Measurements from ENCODE around the gene IL12RB1. TPM values are rescaled to one million over a fixed set of nuclear protein-coding genes. Genes with fewer than 3 reads are reported as not detected.

The IL12RB1 gene
- polyA plus RNA-seq, 6 donors from 2014 or later = 5.8 to 15.8 (median 8.1) TPM

DNA sequence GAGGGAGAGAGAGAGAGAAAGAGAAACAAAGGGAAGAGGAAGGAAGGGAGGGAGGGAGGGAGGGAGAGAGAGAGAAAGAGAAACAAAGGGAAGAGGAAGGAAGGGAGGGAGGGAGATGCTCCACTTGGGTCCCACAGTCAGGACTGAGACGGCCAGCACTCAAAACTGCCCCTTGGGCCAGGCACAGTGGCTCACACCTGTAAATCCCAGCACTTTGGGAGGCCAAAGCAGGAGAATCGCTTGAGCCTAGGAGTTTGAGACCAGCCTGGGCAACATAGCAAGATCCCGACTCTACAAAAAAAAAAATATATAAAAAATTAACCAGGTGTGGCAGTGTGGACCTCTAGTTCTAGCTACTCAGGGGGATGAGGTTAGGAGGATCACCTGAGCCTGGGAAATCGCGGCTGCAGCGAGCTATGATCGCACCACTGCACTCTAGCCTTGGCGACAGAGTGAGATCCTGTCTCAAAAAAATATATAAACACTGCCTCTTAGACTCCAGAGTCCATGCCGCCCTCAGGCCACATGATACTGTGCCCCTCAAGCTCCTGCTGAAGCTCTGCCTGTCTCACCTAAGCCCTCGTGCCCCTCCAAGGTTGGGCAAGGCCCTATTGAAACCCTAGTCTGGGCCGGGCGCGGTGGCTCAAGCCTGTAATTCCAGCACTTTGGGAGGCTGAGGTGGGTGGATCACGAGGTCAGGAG lies 70.4 kb downstream of the IL12RB1 start:
- DNase-seq (no peak), ATAC-seq (ENCODE audit: low read depth in 2 of 2) (peak; percentile 13 to 32)
- H3K27ac Mint-ChIP-seq = peak overlapping the region in 5 of 6 donors; percentile 64 to 100 (median 83)
- H3K4me1 Mint-ChIP-seq = peaks cover 49 to 73% (median 68%) of the 10 kb centered on the region in 3 donors
- no peaks in the 10 kb centered on the region for H3K27me3 Mint-ChIP-seq
- peak overlapping the region in 1 of 8 donors; percentile 47 for H3K4me3 Mint-ChIP-seq
- H3K36me3 Mint-ChIP-seq = peaks cover 16 to 18% of the 10 kb centered on the region in 2 donors
- H3K9me3 Mint-ChIP-seq = no peaks in the 10 kb centered on the region

DNA sequence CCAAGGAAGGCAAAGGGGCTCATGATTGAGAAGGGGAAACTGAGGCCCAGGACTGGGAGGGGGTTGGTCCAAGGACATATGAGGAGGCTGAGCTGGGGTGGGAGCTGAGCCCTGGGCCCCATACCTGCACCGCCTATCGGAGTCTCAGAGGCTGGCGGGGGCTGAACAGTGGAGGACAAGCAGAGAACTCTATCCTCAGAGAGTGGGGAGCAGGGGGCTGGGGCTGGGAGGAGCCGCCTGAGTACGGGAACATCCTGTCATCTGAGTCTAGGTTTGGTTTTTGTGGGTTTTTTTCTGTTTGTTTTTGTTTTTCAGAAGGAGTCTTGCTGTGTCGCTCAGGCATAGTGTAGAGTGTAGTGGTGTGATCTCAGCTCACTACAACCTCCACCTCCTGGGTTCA lies 72.5 kb downstream of the IL12RB1 start:
- H3K36me3 Mint-ChIP-seq = peaks cover 16 to 18% of the 10 kb centered on the region in 2 donors
- H3K4me1 Mint-ChIP-seq = peaks cover 39 to 61% (median 57%) of the 10 kb centered on the region in 3 donors
- H3K9me3 Mint-ChIP-seq = no peaks in the 10 kb centered on the region
- peak; percentile 20 to 44 for ATAC-seq (ENCODE audit: low read depth in 2 of 2)
- no peaks in the 10 kb centered on the region for H3K27me3 Mint-ChIP-seq
- DNase-seq = no peak
- H3K27ac Mint-ChIP-seq = peak overlapping the region; percentile 39 to 100 (median 90)
- peak overlapping the region in 5 of 8 donors; percentile 28 to 81 (median 42) for H3K4me3 Mint-ChIP-seq

DNA sequence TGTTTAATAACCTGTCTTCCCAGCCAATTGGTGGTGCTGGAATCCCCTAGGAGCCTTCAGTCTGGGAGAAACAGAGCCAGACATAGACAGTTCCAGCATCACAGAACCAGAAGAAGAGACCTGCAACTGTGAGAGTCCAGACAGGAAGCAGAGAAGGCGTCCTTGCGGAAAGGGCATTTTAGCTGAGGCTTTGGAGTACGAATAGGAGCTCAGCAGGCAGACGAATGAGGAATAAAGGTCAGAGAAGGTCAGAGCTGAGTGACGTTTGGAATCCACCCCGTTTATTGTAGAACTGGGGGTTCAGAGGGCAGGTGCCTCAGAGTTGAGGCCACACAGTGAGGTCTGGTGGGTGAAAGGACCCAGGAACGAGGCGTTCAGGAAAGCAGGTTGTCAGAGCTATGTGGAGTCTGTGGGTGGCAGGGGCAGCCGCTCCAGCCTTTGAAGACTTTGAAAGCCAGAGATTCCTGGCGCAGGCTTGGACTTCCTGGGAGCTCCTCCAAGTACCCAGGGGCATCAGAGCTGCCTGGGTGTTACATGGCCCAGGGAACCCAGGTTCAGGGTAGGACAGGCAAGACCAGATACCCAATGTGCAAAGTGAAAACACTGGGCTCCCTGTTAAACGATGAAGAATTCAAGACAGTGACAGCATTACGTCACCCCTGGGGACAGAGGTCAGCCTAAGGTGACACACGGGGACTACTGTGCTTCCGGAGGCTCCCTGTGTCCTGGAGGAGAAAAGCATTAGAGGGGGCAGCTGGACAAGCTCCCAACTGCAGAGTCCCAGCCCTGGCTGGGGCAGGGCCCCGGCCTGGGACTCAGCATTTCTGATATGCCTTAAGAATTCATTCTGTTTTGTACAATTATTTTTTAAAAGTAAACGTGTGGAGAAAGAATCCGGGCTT lies 73.3 kb downstream of the IL12RB1 start:
- Mint-ChIP-seq H3K4me1 (peaks cover 41 to 64% (median 60%) of the 10 kb centered on the region in 3 donors), H3K36me3 (peaks cover 16 to 18% of the 10 kb centered on the region in 2 donors), H3K27ac (peak overlapping the region; percentile 72 to 100 (median 90)), H3K4me3 (peak overlapping the region in 3 of 8 donors; percentile 28 to 61 (median 43)), H3K9me3 (no peaks in the 10 kb centered on the region), H3K27me3 (no peaks in the 10 kb centered on the region)
- ATAC-seq (ENCODE audit: low read depth in 2 of 2) (no peak), DNase-seq (no peak)

DNA sequence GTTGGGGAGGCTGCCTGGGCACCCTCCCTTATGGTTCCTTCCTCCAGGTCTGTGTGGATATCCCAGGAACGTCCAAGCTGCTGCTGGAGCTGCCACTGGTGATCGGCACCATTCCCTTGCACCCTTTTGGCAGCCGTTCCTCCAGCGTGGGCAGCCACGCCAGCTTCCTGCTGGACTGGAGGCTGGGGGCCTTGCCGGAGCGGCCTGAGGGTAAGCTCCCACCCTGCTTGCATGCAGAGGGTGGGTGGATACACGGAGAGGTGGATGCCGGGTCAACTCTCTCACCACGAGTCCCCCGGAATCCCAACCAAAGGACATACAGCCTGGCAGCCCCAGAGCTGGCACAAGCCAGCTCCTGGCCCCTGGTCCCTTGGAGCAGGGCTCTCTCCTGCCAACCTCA lies 76.6 kb downstream of the IL12RB1 start:
- peak overlapping the region in 1 of 8 donors; percentile 25 for H3K4me3 Mint-ChIP-seq
- ATAC-seq (ENCODE audit: low read depth in 2 of 2) (no peak), DNase-seq (no peak)
- H3K27me3 Mint-ChIP-seq = no peaks in the 10 kb centered on the region
- H3K36me3 Mint-ChIP-seq = peaks cover 10 to 12% of the 10 kb centered on the region in 2 donors
- H3K27ac Mint-ChIP-seq = peak overlapping the region in 2 of 6 donors; percentile 36 to 70
- H3K4me1 Mint-ChIP-seq = peaks cover 37 to 55% (median 49%) of the 10 kb centered on the region in 3 donors
- no peaks in the 10 kb centered on the region for H3K9me3 Mint-ChIP-seq

DNA sequence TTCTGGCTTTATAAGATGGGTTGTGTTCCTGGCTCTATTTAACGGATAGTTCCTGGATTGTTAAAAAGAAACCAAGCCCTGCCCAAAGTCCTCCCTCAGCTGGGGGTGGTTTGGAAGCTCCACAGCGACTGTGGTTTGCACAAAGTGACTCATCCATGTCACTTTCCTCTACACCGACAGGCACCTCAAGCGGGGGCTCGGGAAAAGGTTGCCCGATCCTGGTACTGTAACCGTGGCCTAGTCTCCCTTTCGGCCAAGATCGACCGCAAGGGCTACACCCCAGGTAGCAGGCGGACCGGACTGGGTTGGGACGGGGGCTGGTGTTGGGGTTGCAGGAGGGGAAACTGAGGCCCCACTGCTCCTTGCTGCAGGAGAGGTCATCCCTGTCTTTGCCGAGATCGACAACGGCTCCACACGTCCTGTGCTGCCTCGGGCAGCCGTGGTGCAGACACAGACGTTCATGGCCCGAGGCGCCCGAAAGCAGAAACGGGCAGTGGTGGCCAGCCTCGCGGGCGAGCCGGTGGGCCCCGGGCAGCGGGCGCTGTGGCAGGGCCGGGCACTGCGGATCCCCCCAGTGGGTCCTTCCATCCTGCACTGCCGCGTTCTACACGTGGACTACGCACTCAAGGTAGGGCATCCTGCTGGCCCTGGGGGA lies 77.2 kb downstream of the IL12RB1 start:
- Mint-ChIP-seq H3K36me3 (peaks cover 7 to 10% of the 10 kb centered on the region in 2 donors), H3K27me3 (no peaks in the 10 kb centered on the region), H3K4me3 (peak overlapping the region in 6 of 8 donors; percentile 25 to 95 (median 88)), H3K27ac (peak overlapping the region in 3 of 6 donors; percentile 96 to 98 (median 96)), H3K9me3 (no peaks in the 10 kb centered on the region), H3K4me1 (peaks cover 34 to 50% (median 45%) of the 10 kb centered on the region in 3 donors)
- DNase-seq (no peak), ATAC-seq (ENCODE audit: low read depth in 2 of 2) (no peak)

Other genes starting within 250 kb of the IL12RB1 start
- 10 to 100 TPM; 38.5 to 68.7 (median 56.0) TPM for gene JAK3, start 239.0 kb downstream of the IL12RB1 start, polyA plus RNA-seq (ENCODE audit: low read depth in 6 of 6)
- 1,000 to 10,000 TPM; 4,544 to 6,141 (median 5,279) TPM for gene RPL18A, start 227.0 kb downstream of the IL12RB1 start, polyA plus RNA-seq (ENCODE audit: low read depth in 6 of 6)
- gene SLC5A5, start 215.0 kb downstream of the IL12RB1 start, polyA plus RNA-seq (ENCODE audit: low read depth in 6 of 6) = under 1 TPM in 5 of 6 donors, not detected in 1; 0.07 to 0.80 (median 0.19) TPM
- gene CCDC124, start 153.9 kb downstream of the IL12RB1 start, polyA plus RNA-seq (ENCODE audit: low read depth in 6 of 6) = 10 to 100 TPM; 29.7 to 47.4 (median 32.6) TPM
- under 1 TPM in 1 of 6 donors, not detected in 5; 0.27 TPM for gene KCNN1, start 119.8 kb downstream of the IL12RB1 start, polyA plus RNA-seq (ENCODE audit: low read depth in 6 of 6)
- gene ARRDC2, start 78.8 kb downstream of the IL12RB1 start, polyA plus RNA-seq (ENCODE audit: low read depth in 6 of 6) = 100 to 1,000 TPM in 1 of 6 donors, 10 to 100 TPM in 5; 47.7 to 110 (median 50.8) TPM
- gene MAST3, start 10.8 kb upstream of the IL12RB1 start, polyA plus RNA-seq (ENCODE audit: low read depth in 6 of 6) = 10 to 100 TPM in 5 of 6 donors, 1 to 10 TPM in 1; 9.3 to 20.6 (median 13.3) TPM
- gene PIK3R2, start 66.2 kb upstream of the IL12RB1 start, polyA plus RNA-seq (ENCODE audit: low read depth in 6 of 6) = 1 to 10 TPM; 1.2 to 5.7 (median 2.3) TPM
- 100 to 1,000 TPM; 107 to 293 (median 206) TPM for gene IFI30, start 86.9 kb upstream of the IL12RB1 start, polyA plus RNA-seq (ENCODE audit: low read depth in 6 of 6)
- gene MPV17L2, start 106.3 kb upstream of the IL12RB1 start, polyA plus RNA-seq (ENCODE audit: low read depth in 6 of 6) = 10 to 100 TPM in 3 of 6 donors, 1 to 10 TPM in 3; 1.8 to 12.0 (median 10.2) TPM
- gene RAB3A, start 117.1 kb upstream of the IL12RB1 start, polyA plus RNA-seq (ENCODE audit: low read depth in 6 of 6) = 1 to 10 TPM in 3 of 6 donors, under 1 TPM in 3; 0.21 to 2.8 (median 0.80) TPM
- gene PDE4C, start 139.5 kb upstream of the IL12RB1 start, polyA plus RNA-seq (ENCODE audit: low read depth in 6 of 6) = not detected
- gene IQCN, start 187.5 kb upstream of the IL12RB1 start, polyA plus RNA-seq (ENCODE audit: low read depth in 6 of 6) = 1 to 10 TPM in 3 of 6 donors, under 1 TPM in 2, not detected in 1; 0.69 to 1.9 (median 1.1) TPM
- gene JUND, start 194.7 kb upstream of the IL12RB1 start, polyA plus RNA-seq (ENCODE audit: low read depth in 6 of 6) = 100 to 1,000 TPM in 4 of 6 donors, 10 to 100 TPM in 2; 46.5 to 325 (median 154) TPM
- 100 to 1,000 TPM; 111 to 157 (median 123) TPM for gene LSM4, start 236.1 kb upstream of the IL12RB1 start, polyA plus RNA-seq (ENCODE audit: low read depth in 6 of 6)